HepG2 (cell line): ENCODE data around the gene CNNM2. TPM values are rescaled to one million over a fixed set of nuclear protein-coding genes. Genes with fewer than 3 reads are reported as not detected.

ENCODE experiments used
- ATAC-seq: fragments of 200-7000 bp; cut with Tn5 transposase; 3 replicates; pipeline ENCODE4 v1.9.1; 2020; ENCODE audit warnings: mild to moderate bottlenecking, moderate library complexity
- BruUV-seq: library from RNA; stranded (reverse); fragments of 400-500 nt; replicated peaks from 2 replicates; lab custom pipeline; 2021; lab: Mats Ljungman, UMichigan
- CTCF ChIA-PET: fragments of 300-600 bp; formaldehyde crosslinking; extraction: SDS; loops from one replicate; lab custom pipeline; 2021; ENCODE audit warnings: low total read pairs, inconsistent platforms, low intra/inter-chr PET ratio; lab: Yijun Ruan, JAX
- POLR2A ChIA-PET: fragments of 350-600 bp; sonication (Branson Sonifier 250); formaldehyde crosslinking; loops from one replicate; lab custom pipeline; 2020; ENCODE audit warnings: antibody characterized with exemption, inconsistent platforms; lab: Yijun Ruan, JAX
- DNase-seq: peaks from one replicate; pipeline ENCODE4 v3.0.0-alpha.2; 2015; ENCODE audit warnings: low spot score
- FAIRE-seq: peaks from 3 replicates; lab custom pipeline; 2011; peaks lifted over from hg19 to GRCh38; lab: Jason Lieb, UNC
- H2AFZ ChIP-seq: one replicate; pipeline ENCODE4 v1.6.1; 2011; ENCODE audit warnings: low read length, inconsistent platforms
- H3K27ac ChIP-seq: fragments of 300-600 bp; 3 replicates; pipeline ENCODE4 v1.8.0; 2011; ENCODE audit warnings: mixed run types, mild to moderate bottlenecking, mixed read lengths, low read length, inconsistent platforms; ENCODE audit not compliant: insufficient read depth; ENCODE audit errors: extremely low read length
- H3K27me3 ChIP-seq, 2 experiments: fragments of 200-600 bp in 1 of 2; 2 replicates in 1 of 2; 3 replicates in 1 of 2; pipeline versions ENCODE4 v1.6.0 to v1.8.0; 2011; ENCODE audit warnings: low read length in 2 of 2, mild to moderate bottlenecking in 2 of 2, moderate library complexity in 2 of 2, inconsistent platforms in 1 of 2; ENCODE audit not compliant: insufficient read depth in 2 of 2, control insufficient read depth in 1 of 2
- H3K36me3 ChIP-seq, 2 experiments: fragments of 200-600 bp in 1 of 2; replicated peaks in 1 of 2; 2 replicates in 1 of 2; 3 replicates in 1 of 2; pipeline versions ENCODE4 v1.5.1 to v1.8.0; 2011; ENCODE audit warnings: low read length in 2 of 2, inconsistent platforms in 1 of 2; ENCODE audit not compliant: insufficient read depth in 2 of 2, control insufficient read depth in 1 of 2
- H3K4me1 ChIP-seq: 2 replicates; pipeline ENCODE4 v1.5.1; 2012; ENCODE audit warnings: low read length, inconsistent platforms; ENCODE audit not compliant: insufficient read depth
- H3K4me2 ChIP-seq: 2 replicates; pipeline ENCODE4 v1.6.0; 2011; ENCODE audit warnings: low read depth, low read length, inconsistent platforms
- H3K4me3 ChIP-seq, 3 experiments: fragments of 200-600 bp in 1 of 3; sonication (generic), shearing (Covaris generic) in 1 of 3; replicated peaks in 1 of 3; 2 replicates each; pipeline ENCODE4 v1.5.1; 2011 to 2016; ENCODE audit warnings: low read length in 3 of 3, inconsistent platforms in 2 of 3, low read depth in 2 of 3, mild to moderate bottlenecking in 2 of 3, control low read depth in 1 of 3, mixed read lengths in 1 of 3; ENCODE audit not compliant: insufficient read depth in 1 of 3
- H3K79me2 ChIP-seq: one replicate; pipeline ENCODE4 v1.6.1; 2011; ENCODE audit warnings: low read length, inconsistent platforms; ENCODE audit not compliant: insufficient read depth
- H3K9ac ChIP-seq: 2 replicates; pipeline ENCODE4 v1.6.0; 2011; ENCODE audit warnings: mild to moderate bottlenecking, low read depth, low read length, inconsistent platforms; ENCODE audit not compliant: insufficient read depth
- H3K9me3 ChIP-seq: 2 replicates; pipeline ENCODE4 v1.5.1; 2012; ENCODE audit warnings: mild to moderate bottlenecking, low read length
- H4K20me1 ChIP-seq: 2 replicates; pipeline ENCODE4 v1.6.0; 2011; ENCODE audit warnings: inconsistent platforms, mild to moderate bottlenecking, low read length, moderate library complexity; ENCODE audit not compliant: insufficient read depth
- E2F1 ChIP-seq: sonication (generic); formaldehyde crosslinking; IDR thresholded peaks from 2 replicates; pipeline ENCODE4 v1.5.0; 2020; ENCODE audit warnings: missing genetic modification reagents
- ETV5 ChIP-seq: IDR thresholded peaks from 2 replicates; pipeline ENCODE4 v1.6.1; 2018; ENCODE audit warnings: missing biosample characterization, missing genetic modification reagents, inconsistent platforms, borderline replicate concordance
- EZH2 ChIP-seq: conservative IDR thresholded peaks from 2 replicates; pipeline ENCODE4 v1.6.1; 2012; ENCODE audit warnings: mild to moderate bottlenecking, low read depth, low read length, moderate library complexity
- REPIN1 ChIP-seq: sonication (generic); formaldehyde crosslinking; IDR thresholded peaks from 2 replicates; pipeline ENCODE4 v1.8.0; 2022; ENCODE audit warnings: missing genetic modification reagents, low read depth, mild to moderate bottlenecking, borderline replicate concordance
- SIN3A ChIP-seq: IDR thresholded peaks from 2 replicates; pipeline ENCODE4 v1.6.1; 2011; ENCODE audit warnings: low read depth, mild to moderate bottlenecking, control low read depth, low read length, borderline replicate concordance
- SMAD3 ChIP-seq: sonication (generic); formaldehyde crosslinking; IDR thresholded peaks from 2 replicates; pipeline ENCODE4 v1.4.0; 2020; ENCODE audit warnings: missing genetic modification reagents
- SPEN ChIP-seq: sonication (generic); formaldehyde crosslinking; IDR thresholded peaks from 2 replicates; pipeline ENCODE4 v1.5.1; 2020; ENCODE audit warnings: low read depth, mild to moderate bottlenecking, missing genetic modification reagents
- TGIF2 ChIP-seq: IDR thresholded peaks from 2 replicates; pipeline ENCODE4 v1.6.1; 2016; ENCODE audit warnings: control low read depth, missing compliant biosample characterization
- THAP7 ChIP-seq: sonication (generic); formaldehyde crosslinking; IDR thresholded peaks from 2 replicates; pipeline ENCODE4 v1.8.1; 2023; ENCODE audit warnings: mild to moderate bottlenecking, missing genetic modification reagents
- TRIM22 ChIP-seq: fragments of 450-650 bp; IDR thresholded peaks from 2 replicates; pipeline ENCODE4 v1.6.1; 2017
- ZBTB1 ChIP-seq: sonication (generic); formaldehyde crosslinking; IDR thresholded peaks from 2 replicates; pipeline ENCODE4 v1.4.0; 2020; ENCODE audit warnings: missing genetic modification reagents, borderline replicate concordance
- ZBTB34 ChIP-seq: sonication (generic); formaldehyde crosslinking; IDR thresholded peaks from 2 replicates; pipeline ENCODE4 v1.8.0; 2022; ENCODE audit warnings: mild to moderate bottlenecking, missing genetic modification reagents
- ZBTB7A ChIP-seq: sonication (generic); formaldehyde crosslinking; IDR thresholded peaks from 2 replicates; pipeline ENCODE4 v1.8.0; 2022; ENCODE audit warnings: mild to moderate bottlenecking, missing genetic modification reagents
- ZFP37 ChIP-seq: sonication (generic); formaldehyde crosslinking; IDR thresholded peaks from 2 replicates; pipeline ENCODE4 v1.4.0; 2020; ENCODE audit warnings: missing genetic modification reagents, borderline replicate concordance
- ZNF234 ChIP-seq: sonication (generic); formaldehyde crosslinking; conservative IDR thresholded peaks from 2 replicates; pipeline ENCODE4 v1.5.1; 2020; ENCODE audit warnings: mild to moderate bottlenecking, missing genetic modification reagents
- ZNF260 ChIP-seq: sonication (generic); formaldehyde crosslinking; IDR thresholded peaks from 2 replicates; pipeline ENCODE4 v1.4.0; 2020; ENCODE audit warnings: missing genetic modification reagents, low read depth, mild to moderate bottlenecking, borderline replicate concordance
- ZNF335 ChIP-seq: sonication (generic); formaldehyde crosslinking; IDR thresholded peaks from 2 replicates; pipeline ENCODE4 v1.4.0; 2020; ENCODE audit warnings: missing genetic modification reagents
- ZNF446 ChIP-seq: sonication (generic); formaldehyde crosslinking; IDR thresholded peaks from 2 replicates; pipeline ENCODE4 v1.5.0; 2020; ENCODE audit warnings: mild to moderate bottlenecking, missing genetic modification reagents
- ZNF878 ChIP-seq: sonication (generic); formaldehyde crosslinking; IDR thresholded peaks from 2 replicates; pipeline ENCODE4 v1.8.1; 2023; ENCODE audit warnings: mild to moderate bottlenecking, missing genetic modification reagents, moderate library complexity
- WGBS: methylation state at CpG from one replicate; pipeline ENCODE4 v1.1.6; 2017; ENCODE audit warnings: low lambda C conversion rate; 5-methylcytosine and 5-hydroxymethylcytosine counted together
- in situ Hi-C: cut with HindIII; loops from 2 replicates; pipeline ENCODE4 v1.10.0; 2017; ENCODE audit warnings: low pct_unique_long_range_greater_than_20kb; ENCODE audit not compliant: extremely low pct_ligation_motif_present
- intact Hi-C: fragments of 100-400 bp; cut with micrococcal nuclease; formaldehyde crosslinking; loops from one replicate; pipeline ENCODE4 v1.10.0; 2022; ENCODE audit not compliant: unreplicated experiment
- polyA plus RNA-seq, 8 experiments: library from polyadenylated mRNA; depleted of rRNA in 3 of 8; stranded (reverse) in 7 of 8; unstranded in 1 of 8; fragments of >200 nt; fragmentation: Illumina TruSeq in 4 of 8; extraction: Trizol in 4 of 8; gene quantifications; 2 replicates each; pipeline versions ENCODE4 v1.2.1 to v1.2.3, GENCODE V29; 2011 to 2016; ENCODE audit warnings: low read depth in 4 of 8, missing spikeins in 1 of 8, mixed read lengths in 1 of 8; ENCODE audit not compliant: insufficient read depth in 1 of 8
- total RNA-seq, 5 experiments: library from RNA; depleted of rRNA; stranded (reverse); fragments of >200 nt; fragmentation: Illumina TruSeq; extraction: Trizol; gene quantifications; 2 replicates each; pipeline ENCODE4 v1.2.3, GENCODE V29; 2016; ENCODE audit warnings: low read depth in 1 of 5

Gene CNNM2
- total and polyA plus RNA-seq, 2 of the 13 experiments (the other 11 are each of a cell fraction or from before 2014, with no cell fraction given), result 7.1 to 9.0 TPM

GRCh38 chr10:102935939-102936605 is 18.0 kb downstream of the CNNM2 start:
- DNase-seq, result no peak
- H4K20me1 ChIP-seq, result no peaks in the 10 kb centered on the region
- intact Hi-C loops, result no loop called here
- no peak overlapping the region for H3K4me2 ChIP-seq
- BruUV-seq, result no TSS peak
- POLR2A ChIA-PET, result no interaction called here
- WGBS, result 99% methylated on average over 3 of the region's 3 CpGs
- H3K36me3 ChIP-seq, result no peaks in the 10 kb centered on the region; a peak in 1 of 5 replicates
- no peaks in the 10 kb centered on the region for H3K9me3 ChIP-seq
- no peaks in the 10 kb centered on the region for H3K27me3 ChIP-seq
- no peak for TF ChIP-seq EZH2
- no peak for TF ChIP-seq ZFP37 (CRISPR knock-in tag)
- no peak for TF ChIP-seq SPEN (CRISPR knock-in tag)
- no peak for TF ChIP-seq ETV5 (CRISPR knock-in tag)
- TF ChIP-seq ZNF878, result no peak
- no peak for TF ChIP-seq ZBTB34
- TF ChIP-seq TRIM22, result no peak
- TF ChIP-seq SMAD3 (CRISPR knock-in tag), result no peak
- TF ChIP-seq REPIN1 (CRISPR knock-in tag), result no peak
- TF ChIP-seq ZNF234 (CRISPR knock-in tag), result no peak
- no peak for TF ChIP-seq ZBTB7A
- TF ChIP-seq ZNF446 (CRISPR knock-in tag), result no peak
- no peak for TF ChIP-seq THAP7
- no peak for TF ChIP-seq SIN3A
- no peak for TF ChIP-seq ZBTB1 (CRISPR knock-in tag)
- no peak for TF ChIP-seq E2F1 (CRISPR knock-in tag)
- no peak for TF ChIP-seq ZNF260
- TF ChIP-seq TGIF2, result no peak
- no peak for TF ChIP-seq ZNF335 (CRISPR knock-in tag)
- TF ChIP-seq, all 625 proteins: peak for 0
- H3K4me1 ChIP-seq, result peaks cover 8% of the 10 kb centered on the region
- peaks cover 18% of the 10 kb centered on the region for H3K79me2 ChIP-seq
- in situ Hi-C loops, result no loop called here
- no peak overlapping the region for H3K9ac ChIP-seq
- FAIRE-seq (no peak), ATAC-seq (no peak)
- no peak overlapping the region for H3K4me3 ChIP-seq
- no peak overlapping the region for H3K27ac ChIP-seq
- no peak overlapping the region for H2AFZ ChIP-seq
- CTCF ChIA-PET, result no interaction called here
